ENCODE measurements around the gene ZNF592.

DNA sequence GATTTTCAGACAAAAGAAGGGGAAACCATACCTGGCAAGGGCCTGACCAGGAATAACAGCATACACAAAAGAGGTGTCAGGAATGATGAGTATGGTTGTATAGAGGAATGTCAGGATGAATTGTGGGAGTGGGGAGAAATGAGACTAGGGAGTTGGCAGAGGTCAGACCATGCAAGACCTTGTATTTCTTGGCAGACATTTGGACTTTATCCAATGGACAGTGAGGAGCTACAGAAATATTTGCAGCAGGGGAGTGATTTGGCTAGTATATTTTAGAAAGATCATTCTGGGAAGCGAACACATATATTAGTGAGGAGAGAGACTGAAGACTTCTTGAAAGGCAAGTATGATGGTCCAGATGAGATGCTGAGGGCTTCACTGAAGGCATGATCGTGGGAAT lies 43.4 kb downstream of the ZNF592 start:
- TF ChIP-seq ESRRA (IDR thresholded peaks at IDR 0.05; ENCODE audit: borderline replicate concordance, low read length) (no peak), MYC (IDR thresholded peaks at IDR 0.05; ENCODE audit: borderline replicate concordance, low read length) (no peak), SREBF2 (IDR thresholded peaks at IDR 0.05) (no peak), HEYL (CRISPR knock-in tag; IDR thresholded peaks at IDR 0.05) (no peak), EP300 (IDR thresholded peaks at IDR 0.05) (no peak), FOSL2 (IDR thresholded peaks at IDR 0.05) (no peak), FOSL2 (CRISPR knock-in tag; IDR thresholded peaks at IDR 0.05) (no peak), CBX8 (IDR thresholded peaks at IDR 0.05) (no peak), POLR2A (IDR thresholded peaks at IDR 0.05; ENCODE audit: low read length) (no peak), JUNB (IDR thresholded peaks at IDR 0.05) (no peak), NR3C1 (IDR thresholded peaks at IDR 0.05) (no peak), HDAC2 (IDR thresholded peaks at IDR 0.05) (no peak), JUN (IDR thresholded peaks at IDR 0.05) (no peak)
- TF ChIP-seq, protein P1, sequence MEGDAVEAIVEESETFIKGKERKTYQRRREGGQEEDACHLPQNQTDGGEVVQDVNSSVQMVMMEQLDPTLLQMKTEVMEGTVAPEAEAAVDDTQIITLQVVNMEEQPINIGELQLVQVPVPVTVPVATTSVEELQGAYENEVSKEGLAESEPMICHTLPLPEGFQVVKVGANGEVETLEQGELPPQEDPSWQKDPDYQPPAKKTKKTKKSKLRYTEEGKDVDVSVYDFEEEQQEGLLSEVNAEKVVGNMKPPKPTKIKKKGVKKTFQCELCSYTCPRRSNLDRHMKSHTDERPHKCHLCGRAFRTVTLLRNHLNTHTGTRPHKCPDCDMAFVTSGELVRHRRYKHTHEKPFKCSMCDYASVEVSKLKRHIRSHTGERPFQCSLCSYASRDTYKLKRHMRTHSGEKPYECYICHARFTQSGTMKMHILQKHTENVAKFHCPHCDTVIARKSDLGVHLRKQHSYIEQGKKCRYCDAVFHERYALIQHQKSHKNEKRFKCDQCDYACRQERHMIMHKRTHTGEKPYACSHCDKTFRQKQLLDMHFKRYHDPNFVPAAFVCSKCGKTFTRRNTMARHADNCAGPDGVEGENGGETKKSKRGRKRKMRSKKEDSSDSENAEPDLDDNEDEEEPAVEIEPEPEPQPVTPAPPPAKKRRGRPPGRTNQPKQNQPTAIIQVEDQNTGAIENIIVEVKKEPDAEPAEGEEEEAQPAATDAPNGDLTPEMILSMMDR (IDR thresholded peaks at IDR 0.05): no peak
- TF ChIP-seq, protein P2, sequence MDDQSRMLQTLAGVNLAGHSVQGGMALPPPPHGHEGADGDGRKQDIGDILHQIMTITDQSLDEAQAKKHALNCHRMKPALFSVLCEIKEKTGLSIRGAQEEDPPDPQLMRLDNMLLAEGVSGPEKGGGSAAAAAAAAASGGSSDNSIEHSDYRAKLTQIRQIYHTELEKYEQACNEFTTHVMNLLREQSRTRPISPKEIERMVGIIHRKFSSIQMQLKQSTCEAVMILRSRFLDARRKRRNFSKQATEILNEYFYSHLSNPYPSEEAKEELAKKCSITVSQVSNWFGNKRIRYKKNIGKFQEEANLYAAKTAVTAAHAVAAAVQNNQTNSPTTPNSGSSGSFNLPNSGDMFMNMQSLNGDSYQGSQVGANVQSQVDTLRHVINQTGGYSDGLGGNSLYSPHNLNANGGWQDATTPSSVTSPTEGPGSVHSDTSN (IDR thresholded peaks at IDR 0.05): no peak
